GM21717 (cell line): ENCODE data around the gene IL17RC.

Source experiments
- ATAC-seq: cut with Tn5 transposase; IDR thresholded peaks from one replicate; pipeline ENCODE4 v1.9.1; 2021; ENCODE audit warnings: mild to moderate bottlenecking, moderate library complexity; ENCODE audit not compliant: unreplicated experiment

Gene IL17RC

GRCh38 chr3:9976721-9977709, 60.1 kb downstream of the IL17RC start:
- no peak for ATAC-seq

- ATAC-seq: no peak
Observed at GRCh38 chr3:9978710-9979305, 61.9 kb downstream of the IL17RC start.

- ATAC-seq: no peak
Observed at GRCh38 chr3:9980251-9980650, 63.4 kb downstream of the IL17RC start.
